ENCODE measurements around the gene TBC1D22A.
"Not testable (repeated sequence)": the region's sequence is repeated elsewhere in the genome, so short reads cannot be mapped to it uniquely, and the experiment has no call there.

TBC1D22A gene

GRCh38 chr22:47102081-47102480, 339.6 kb downstream of the TBC1D22A start:
- DNase-seq (ENCODE audit: low read depth in 2 of 2), result no peak

- no peak for DNase-seq (ENCODE audit: low read depth in 2 of 2)
Measured at GRCh38 chr22:47102648-47103047, 340.2 kb downstream of the TBC1D22A start.

- no peak for DNase-seq (ENCODE audit: low read depth in 2 of 2)
Measured at GRCh38 chr22:47105085-47105484, 342.6 kb downstream of the TBC1D22A start.

GRCh38 chr22:47106806-47107205, 344.4 kb downstream of the TBC1D22A start:
- no peak for DNase-seq (ENCODE audit: low read depth in 2 of 2)

- peak; percentile 46 to 58 for DNase-seq (ENCODE audit: low read depth in 2 of 2)
Measured at GRCh38 chr22:47107431-47107830, 345.0 kb downstream of the TBC1D22A start.

- no peak for DNase-seq (ENCODE audit: low read depth in 2 of 2)
Measured at GRCh38 chr22:47110817-47111443, 348.5 kb downstream of the TBC1D22A start.

- DNase-seq (ENCODE audit: low read depth in 2 of 2), result no peak
Measured at GRCh38 chr22:47111626-47112581, 349.5 kb downstream of the TBC1D22A start.

- DNase-seq (ENCODE audit: low read depth in 2 of 2), result no peak
Measured at GRCh38 chr22:47112582-47112965, 350.1 kb downstream of the TBC1D22A start.

- no peak for DNase-seq (ENCODE audit: low read depth in 2 of 2)
Measured at GRCh38 chr22:47112994-47113852, 350.8 kb downstream of the TBC1D22A start.

GRCh38 chr22:47113853-47114415, 351.5 kb downstream of the TBC1D22A start:
- DNase-seq (ENCODE audit: low read depth in 2 of 2), result no peak

GRCh38 chr22:47114813-47115517, 352.5 kb downstream of the TBC1D22A start:
- DNase-seq (ENCODE audit: low read depth in 2 of 2), result no peak

- DNase-seq (ENCODE audit: low read depth in 2 of 2), result no peak
Measured at GRCh38 chr22:47115518-47115890, 353.1 kb downstream of the TBC1D22A start.

- DNase-seq (ENCODE audit: low read depth in 2 of 2), result no peak
Measured at GRCh38 chr22:47115921-47116320, 353.5 kb downstream of the TBC1D22A start.

- DNase-seq (ENCODE audit: low read depth in 2 of 2), result no peak
Measured at GRCh38 chr22:47116426-47117341, 354.2 kb downstream of the TBC1D22A start.

GRCh38 chr22:47117442-47117841, 355.0 kb downstream of the TBC1D22A start:
- DNase-seq (ENCODE audit: low read depth in 2 of 2), result not testable (repeated sequence)

- no peak for DNase-seq (ENCODE audit: low read depth in 2 of 2)
Measured at GRCh38 chr22:47119181-47119580, 356.7 kb downstream of the TBC1D22A start.

GRCh38 chr22:47120399-47120798, 357.9 kb downstream of the TBC1D22A start:
- DNase-seq (ENCODE audit: low read depth in 2 of 2), result no peak

- no peak for DNase-seq (ENCODE audit: low read depth in 2 of 2)
Measured at GRCh38 chr22:47121791-47122190, 359.3 kb downstream of the TBC1D22A start.

- no peak for DNase-seq (ENCODE audit: low read depth in 2 of 2)
Measured at GRCh38 chr22:47122441-47123000, 360.1 kb downstream of the TBC1D22A start.

Data from fibroblast of skin of left quadriceps (primary cell).